MCF 10A (cell line): ENCODE measurements around the gene MGMT. TPM values are rescaled to one million over a fixed set of nuclear protein-coding genes. Genes with fewer than 3 reads are reported as not detected.

Source experiments
- BruUV-seq: library from RNA; stranded (reverse); fragments of 400-500 nt; replicated peaks from 2 replicates; lab custom pipeline; 2021; lab: Mats Ljungman, UMichigan
- CTCF ChIA-PET: fragments of 300-600 bp; sonication (Branson Sonifier 250); formaldehyde crosslinking; extraction: SDS; loops from one replicate; lab custom pipeline; 2021; ENCODE audit warnings: antibody characterized with exemption, inconsistent platforms; lab: Yijun Ruan, JAX
- POLR2A ChIA-PET: fragments of 300-600, 350-650 bp; sonication (Branson Sonifier 250); formaldehyde crosslinking; extraction: SDS; loops from one replicate; lab custom pipeline; 2020; ENCODE audit warnings: antibody characterized with exemption, inconsistent platforms; lab: Yijun Ruan, JAX
- DNase-seq: peaks from one replicate; pipeline ENCODE4 v3.0.0-alpha.2; 2018; ENCODE audit not compliant: unreplicated experiment
- H3K27ac Mint-ChIP-seq: one replicate; pipeline ENCODE4 v1.8.0; 2022; ENCODE audit warnings: mild to moderate bottlenecking, low read depth, mixed read lengths; ENCODE audit not compliant: unreplicated experiment
- H3K27me3 Mint-ChIP-seq: one replicate; pipeline ENCODE4 v1.8.0; 2022; ENCODE audit warnings: mixed read lengths; ENCODE audit not compliant: insufficient read depth, unreplicated experiment
- H3K36me3 Mint-ChIP-seq: one replicate; pipeline ENCODE4 v1.8.0; 2022; ENCODE audit warnings: mild to moderate bottlenecking, moderate library complexity, mixed read lengths; ENCODE audit not compliant: insufficient read depth, unreplicated experiment
- H3K4me1 Mint-ChIP-seq: one replicate; pipeline ENCODE4 v1.8.0; 2022; ENCODE audit warnings: mixed read lengths; ENCODE audit not compliant: insufficient read depth, unreplicated experiment
- H3K4me3 Mint-ChIP-seq: one replicate; pipeline ENCODE4 v1.8.0; 2022; ENCODE audit warnings: mild to moderate bottlenecking, moderate library complexity, mixed read lengths; ENCODE audit not compliant: unreplicated experiment
- H3K9me3 Mint-ChIP-seq: one replicate; pipeline ENCODE4 v1.8.0; 2022; ENCODE audit warnings: mixed read lengths; ENCODE audit not compliant: unreplicated experiment
- intact Hi-C: fragments of 100-400 bp; cut with micrococcal nuclease; formaldehyde crosslinking; loops from 2 replicates; pipeline ENCODE4 v1.14.1; 2022
- total RNA-seq: library from RNA; stranded (reverse); gene quantifications from 2 replicates; pipeline ENCODE4 v1.2.3, GENCODE V29; 2022
- TF ChIP-seq, protein P1 (sequence below): fragments of 200-600 bp; IDR thresholded peaks from one replicate; pipeline ENCODE4 v1.8.0; 2022; ENCODE audit warnings: antibody characterized with exemption, mild to moderate bottlenecking; ENCODE audit not compliant: unreplicated experiment

Gene MGMT
- total RNA-seq, 1 experiment from 2014 or later, result 18.0 TPM

DNA sequence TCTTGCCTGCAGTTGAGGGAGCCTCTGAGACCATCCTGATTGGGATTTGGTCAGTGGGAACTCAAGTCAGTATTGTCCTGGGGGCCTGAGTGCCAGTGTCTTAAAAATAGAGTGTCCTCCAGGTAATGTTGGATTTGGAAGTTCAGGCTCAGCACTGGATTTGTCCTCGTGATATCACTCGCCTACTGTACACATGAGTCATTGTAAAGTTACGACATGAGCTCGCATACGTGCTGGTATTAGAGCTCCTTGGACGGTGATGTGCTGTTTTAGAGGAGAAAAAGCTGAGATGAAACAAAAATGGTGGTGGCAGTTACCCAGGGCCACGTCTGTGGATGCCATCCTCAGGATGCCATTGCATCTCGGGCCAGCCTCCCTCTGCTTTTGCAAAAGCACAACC, 78.2 kb downstream of the MGMT start:
- ChIA-PET POLR2A (interaction anchor here (0.6 to 1.3 kb wide), 2 partner anchors 78 to 86 kb away, joined by 3 read pairs; partner anchors contain the start of gene MGMT), CTCF (interaction anchor here (0.7 kb wide), 1 partner anchor 8 kb away, joined by 3 read pairs; no protein-coding TSS in a partner anchor)
- peaks cover 5% of the 10 kb centered on the region for H3K36me3 Mint-ChIP-seq
- TF ChIP-seq, protein P1, sequence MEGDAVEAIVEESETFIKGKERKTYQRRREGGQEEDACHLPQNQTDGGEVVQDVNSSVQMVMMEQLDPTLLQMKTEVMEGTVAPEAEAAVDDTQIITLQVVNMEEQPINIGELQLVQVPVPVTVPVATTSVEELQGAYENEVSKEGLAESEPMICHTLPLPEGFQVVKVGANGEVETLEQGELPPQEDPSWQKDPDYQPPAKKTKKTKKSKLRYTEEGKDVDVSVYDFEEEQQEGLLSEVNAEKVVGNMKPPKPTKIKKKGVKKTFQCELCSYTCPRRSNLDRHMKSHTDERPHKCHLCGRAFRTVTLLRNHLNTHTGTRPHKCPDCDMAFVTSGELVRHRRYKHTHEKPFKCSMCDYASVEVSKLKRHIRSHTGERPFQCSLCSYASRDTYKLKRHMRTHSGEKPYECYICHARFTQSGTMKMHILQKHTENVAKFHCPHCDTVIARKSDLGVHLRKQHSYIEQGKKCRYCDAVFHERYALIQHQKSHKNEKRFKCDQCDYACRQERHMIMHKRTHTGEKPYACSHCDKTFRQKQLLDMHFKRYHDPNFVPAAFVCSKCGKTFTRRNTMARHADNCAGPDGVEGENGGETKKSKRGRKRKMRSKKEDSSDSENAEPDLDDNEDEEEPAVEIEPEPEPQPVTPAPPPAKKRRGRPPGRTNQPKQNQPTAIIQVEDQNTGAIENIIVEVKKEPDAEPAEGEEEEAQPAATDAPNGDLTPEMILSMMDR, result no peak
- BruUV-seq, result no TSS peak
- no peak overlapping the region for H3K4me3 Mint-ChIP-seq
- peak; percentile 80 for DNase-seq
- no peaks in the 10 kb centered on the region for H3K27me3 Mint-ChIP-seq
- H3K4me1 Mint-ChIP-seq, result peaks cover 11% of the 10 kb centered on the region
- intact Hi-C loops, result loop anchor here (2.0 kb wide), 1 partner anchor 566 kb away; the partner anchor contains the start of gene C10orf143
- H3K9me3 Mint-ChIP-seq, result no peaks in the 10 kb centered on the region
- H3K27ac Mint-ChIP-seq, result no peak overlapping the region

DNA sequence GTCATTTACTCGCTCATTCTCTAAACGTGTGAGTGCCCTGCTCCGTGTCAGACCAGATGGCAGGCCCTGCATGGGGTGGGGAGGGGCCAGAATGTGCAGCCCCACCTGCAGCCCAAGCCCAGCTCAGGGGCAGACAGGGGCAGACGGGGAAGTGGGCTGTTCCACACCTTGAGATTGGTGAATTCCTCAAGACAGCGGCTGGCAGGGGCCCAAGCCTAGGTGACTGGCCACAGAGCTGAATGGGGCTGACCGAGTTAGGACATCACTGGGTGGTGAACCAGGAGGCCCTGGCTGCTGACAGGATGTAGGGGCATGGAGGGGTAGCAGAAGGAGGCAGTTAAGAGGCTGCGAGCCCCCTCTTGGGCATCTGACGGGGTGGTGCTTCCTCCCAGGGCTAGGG, 79.1 kb downstream of the MGMT start:
- ChIA-PET POLR2A (interaction anchor here (1.1 to 1.3 kb wide), 2 partner anchors 79 to 564 kb away, joined by 3 read pairs; partner anchors contain the start of genes C10orf143 and MGMT), CTCF (interaction anchor here (0.7 to 1.0 kb wide), 3 partner anchors 12 to 508 kb away, joined by 3 to 4 read pairs (median 4); no protein-coding TSS in a partner anchor)
- H3K27ac Mint-ChIP-seq, result no peak overlapping the region
- no peaks in the 10 kb centered on the region for H3K27me3 Mint-ChIP-seq
- BruUV-seq, result no TSS peak
- H3K9me3 Mint-ChIP-seq, result no peaks in the 10 kb centered on the region
- H3K4me1 Mint-ChIP-seq, result peaks cover 11% of the 10 kb centered on the region
- intact Hi-C loops, result no loop called here
- H3K4me3 Mint-ChIP-seq, result no peak overlapping the region
- no peaks in the 10 kb centered on the region for H3K36me3 Mint-ChIP-seq
- DNase-seq, result no peak
- TF ChIP-seq, protein P1, result no peak

DNA sequence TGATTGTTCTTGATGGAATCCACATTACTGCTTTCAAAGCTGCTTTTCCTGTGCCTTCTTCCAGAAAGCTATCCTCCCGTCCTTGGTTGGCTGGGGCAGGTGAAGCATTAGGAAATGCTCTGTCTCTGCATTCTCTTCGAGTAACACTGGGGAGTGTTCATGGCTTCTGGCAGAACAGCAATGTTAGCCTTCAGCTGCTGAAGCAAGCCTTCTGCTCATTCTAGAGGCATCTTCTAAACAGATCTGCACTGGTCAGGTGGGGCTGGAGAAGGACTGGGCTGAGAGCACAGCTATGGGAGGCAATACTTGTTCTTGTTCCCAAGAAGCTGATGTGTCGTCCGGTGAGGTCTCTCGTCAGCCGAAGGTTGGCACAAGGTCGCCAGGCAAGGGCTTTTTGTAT, 80.6 kb downstream of the MGMT start:
- intact Hi-C loops, result no loop called here
- DNase-seq, result no peak
- Mint-ChIP-seq H3K4me1 (peaks cover 11% of the 10 kb centered on the region), H3K9me3 (no peaks in the 10 kb centered on the region), H3K27ac (no peak overlapping the region), H3K36me3 (no peaks in the 10 kb centered on the region), H3K4me3 (no peak overlapping the region), H3K27me3 (no peaks in the 10 kb centered on the region)
- ChIA-PET CTCF (no interaction called here), POLR2A (no interaction called here)
- TF ChIP-seq, protein P1, result no peak
- BruUV-seq, result no TSS peak

DNA sequence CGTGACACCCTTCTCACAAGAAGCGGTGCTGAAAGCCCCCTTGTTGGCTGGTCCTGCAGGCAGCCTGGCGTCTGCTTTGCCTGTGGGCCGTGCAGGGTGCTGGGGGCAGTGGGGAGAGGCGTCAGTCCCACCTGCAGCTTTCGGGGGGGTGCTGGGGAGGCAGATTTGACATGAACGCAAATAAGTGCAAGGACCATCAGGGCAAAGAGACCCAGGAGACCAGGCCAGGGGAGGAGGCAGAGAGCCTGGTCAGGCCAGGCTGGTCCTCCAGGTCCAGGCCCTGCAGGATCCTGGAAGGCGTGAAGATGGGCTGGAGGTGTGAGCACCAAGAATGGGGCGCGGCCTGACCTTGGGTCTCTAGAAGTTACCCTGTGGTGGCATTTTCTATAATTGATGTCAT, 81.6 kb downstream of the MGMT start:
- BruUV-seq, result no TSS peak
- CTCF ChIA-PET, result no interaction called here
- no peak for DNase-seq
- Mint-ChIP-seq H3K4me3 (no peak overlapping the region), H3K4me1 (peaks cover 11% of the 10 kb centered on the region), H3K9me3 (no peaks in the 10 kb centered on the region), H3K36me3 (no peaks in the 10 kb centered on the region), H3K27me3 (no peaks in the 10 kb centered on the region), H3K27ac (no peak overlapping the region)
- POLR2A ChIA-PET, result no interaction called here
- intact Hi-C loops, result no loop called here
- TF ChIP-seq, protein P1, result no peak
